K562 (cell line): ENCODE data around the gene SLC12A6. TPM values are rescaled to one million over a fixed set of nuclear protein-coding genes. Genes with fewer than 3 reads are reported as not detected.

Experiments
- ATAC-seq: fragments of 200-7000 bp; cut with Tn5 transposase; 3 replicates; pipeline ENCODE4 v1.9.1; 2020; ENCODE audit warnings: moderate library complexity
- BruUV-seq: library from RNA; stranded (reverse); fragments of 400-500 nt; replicated peaks from 2 replicates; lab custom pipeline; 2021; lab: Mats Ljungman, UMichigan
- CTCF ChIA-PET: fragments of 300-600 bp; formaldehyde crosslinking; extraction: SDS; loops from one replicate; lab custom pipeline; 2021; ENCODE audit warnings: low intra/inter-chr PET ratio; lab: Yijun Ruan, JAX
- POLR2A ChIA-PET: fragments of 300-600, 350-650 bp; sonication (Branson Sonifier 250); formaldehyde crosslinking; extraction: SDS; loops from one replicate; lab custom pipeline; 2021; ENCODE audit warnings: antibody characterized with exemption, inconsistent platforms; lab: Yijun Ruan, JAX
- DNase-seq, 4 experiments: peaks; one replicate each; pipeline versions ENCODE4 v3.0.0 to v3.0.0-alpha.2; 2011 to 2018; ENCODE audit warnings: low spot score in 3 of 4, mixed read lengths in 3 of 4; ENCODE audit errors: extremely low read depth in 1 of 4
- FAIRE-seq: peaks from 2 replicates; lab custom pipeline; 2011; peaks lifted over from hg19 to GRCh38; lab: Jason Lieb, UNC
- H2AFZ ChIP-seq: 2 replicates; pipeline ENCODE4 v1.6.0; 2011; ENCODE audit warnings: low read depth, low read length, control low read depth, inconsistent platforms
- H3K27ac ChIP-seq: fragments of 200-600 bp; 3 replicates; pipeline ENCODE4 v1.8.0; 2011; ENCODE audit warnings: low read depth, mild to moderate bottlenecking, control low read depth, inconsistent platforms, low read length, moderate library complexity, mixed read lengths; ENCODE audit errors: extremely low read depth
- H3K27me3 ChIP-seq, 2 experiments: fragments of 300-600 bp in 1 of 2; 2 replicates in 1 of 2; 3 replicates in 1 of 2; pipeline versions ENCODE4 v1.6.0 to v1.8.0; 2011; ENCODE audit warnings: inconsistent platforms in 2 of 2, low read length in 2 of 2, mild to moderate bottlenecking in 1 of 2, mixed read lengths in 1 of 2, moderate library complexity in 1 of 2; ENCODE audit not compliant: control insufficient read depth in 2 of 2, insufficient read depth in 2 of 2
- H3K36me3 ChIP-seq: fragments of 300-600 bp; 3 replicates; pipeline ENCODE4 v1.8.0; 2011; ENCODE audit warnings: mild to moderate bottlenecking, low read length, inconsistent platforms; ENCODE audit not compliant: control insufficient read depth, insufficient read depth
- H3K4me1 ChIP-seq, 2 experiments: fragments of 200-600 bp in 1 of 2; replicated peaks in 1 of 2; 2 replicates in 1 of 2; 3 replicates in 1 of 2; pipeline versions ENCODE4 v1.5.1 to v1.8.0; 2011; ENCODE audit warnings: inconsistent platforms in 2 of 2, low read length in 2 of 2, mild to moderate bottlenecking in 1 of 2, mixed read lengths in 1 of 2, moderate library complexity in 1 of 2; ENCODE audit not compliant: control insufficient read depth in 2 of 2, insufficient read depth in 2 of 2
- H3K4me2 ChIP-seq: 2 replicates; pipeline ENCODE4 v1.6.1; 2011; ENCODE audit warnings: low read length, control low read depth, inconsistent platforms, mixed read lengths; ENCODE audit not compliant: insufficient read depth
- H3K4me3 ChIP-seq: fragments of 200-600 bp; sonication (generic), shearing (Covaris generic); 2 replicates; pipeline ENCODE4 v1.5.1; 2016; ENCODE audit warnings: control low read depth, inconsistent platforms
- H3K79me2 ChIP-seq: fragments of 200-600 bp; 3 replicates; pipeline ENCODE4 v1.8.0; 2011; ENCODE audit warnings: low read length, inconsistent platforms; ENCODE audit not compliant: control insufficient read depth, insufficient read depth
- H3K9ac ChIP-seq, 2 experiments: 2 replicates each; pipeline versions ENCODE4 v1.6.0 to v1.6.1; 2011; ENCODE audit warnings: low read depth in 2 of 2, low read length in 2 of 2, control low read depth in 1 of 2, inconsistent platforms in 1 of 2, mild to moderate bottlenecking in 1 of 2, mixed read lengths in 1 of 2; ENCODE audit not compliant: insufficient read depth in 1 of 2
- H3K9me1 ChIP-seq: one replicate; pipeline ENCODE4 v1.6.0; 2011; ENCODE audit warnings: inconsistent platforms, mild to moderate bottlenecking, low read length, moderate library complexity; ENCODE audit not compliant: control insufficient read depth, insufficient read depth
- H3K9me3 ChIP-seq: replicated peaks from 2 replicates; pipeline ENCODE4 v1.5.1; 2011; ENCODE audit warnings: low read depth, low read length, inconsistent platforms; ENCODE audit not compliant: control insufficient read depth, insufficient read depth
- H4K20me1 ChIP-seq: replicated peaks from 2 replicates; pipeline ENCODE4 v1.6.1; 2011; ENCODE audit warnings: low read length, inconsistent platforms, mixed read lengths; ENCODE audit not compliant: control insufficient read depth, insufficient read depth
- BRD4 ChIP-seq: fragments of 200-600 bp; sonication (generic); IDR thresholded peaks from 2 replicates; pipeline ENCODE4 v1.6.1; 2017; ENCODE audit warnings: inconsistent platforms
- CEBPB ChIP-seq: fragments of 450-650 bp; IDR thresholded peaks from 2 replicates; pipeline ENCODE4 v1.6.1; 2016; ENCODE audit warnings: missing genetic modification characterization, missing compliant biosample characterization
- ELF2 ChIP-seq: fragments of 250-450 bp; sonication (Bioruptor Pico); IDR thresholded peaks from 2 replicates; pipeline ENCODE4 v1.5.0; 2021; ENCODE audit warnings: mild to moderate bottlenecking
- GABPB2 ChIP-seq: fragments of 250-450 bp; sonication (Bioruptor Pico); conservative IDR thresholded peaks from 2 replicates; pipeline ENCODE4 v1.5.1; 2021; ENCODE audit warnings: mild to moderate bottlenecking
- HNRNPL ChIP-seq: fragments of 200-400 bp; formaldehyde crosslinking; IDR thresholded peaks from 2 replicates; pipeline ENCODE4 v1.6.1; 2017; ENCODE audit warnings: low read depth, mild to moderate bottlenecking, low read length
- ILK ChIP-seq: fragments of 450-650 bp; IDR thresholded peaks from 2 replicates; pipeline ENCODE4 v1.6.1; 2016; ENCODE audit warnings: missing genetic modification characterization, low read depth, mild to moderate bottlenecking, missing compliant biosample characterization, moderate library complexity, borderline replicate concordance
- KLF1 ChIP-seq: fragments of 450-650 bp; IDR thresholded peaks from 2 replicates; pipeline ENCODE4 v1.6.1; 2016; ENCODE audit warnings: missing genetic modification characterization, missing compliant biosample characterization
- NFIC ChIP-seq: fragments of 450-650 bp; IDR thresholded peaks from 2 replicates; pipeline ENCODE4 v1.6.1; 2017; ENCODE audit warnings: mild to moderate bottlenecking, inconsistent platforms
- RNF2 ChIP-seq: sonication (generic); IDR thresholded peaks from 2 replicates; pipeline ENCODE4 v1.6.1; 2016
- SP2 ChIP-seq: IDR thresholded peaks from 2 replicates; pipeline ENCODE4 v1.6.1; 2011; ENCODE audit warnings: mild to moderate bottlenecking, low read depth, low read length, moderate library complexity; ENCODE audit not compliant: poor library complexity, severe bottlenecking; ENCODE audit errors: extremely low read depth
- ZC3H4 ChIP-seq: sonication (generic); formaldehyde crosslinking; IDR thresholded peaks from 2 replicates; pipeline ENCODE4 v1.9.0; 2021; ENCODE audit warnings: missing genetic modification reagents, borderline replicate concordance
- WGBS: fragments of 100-300 bp; shearing (Covaris generic); methylation state at CpG from one replicate; pipeline ENCODE4 v1.1.6; 2016; ENCODE audit warnings: low coverage, mixed read lengths; ENCODE audit not compliant: insufficient coverage; ENCODE audit errors: missing lambda C conversion rate; 5-methylcytosine and 5-hydroxymethylcytosine counted together
- in situ Hi-C: fragments of 300-500 bp; cut with MboI; formaldehyde crosslinking; loops from 4 replicates; pipeline ENCODE4 v1.15.0; 2018; ENCODE audit warnings: inconsistent platforms, mixed read lengths
- intact Hi-C: fragments of 100-400 bp; cut with micrococcal nuclease; formaldehyde crosslinking; loops from 2 replicates; pipeline ENCODE4 v1.14.2; 2022
- polyA plus RNA-seq, 8 experiments: library from polyadenylated mRNA; depleted of rRNA in 4 of 8; stranded (reverse) in 5 of 8; unstranded in 3 of 8; fragments of >200 nt; fragmentation: Nextera tagmentation in 2 of 8; fragmentation: Illumina TruSeq in 1 of 8; extraction: Ambion mirVana in 2 of 8; extraction: Trizol in 1 of 8; gene quantifications; 2 replicates each; pipeline versions ENCODE4 v1.2.1 to v1.2.3, GENCODE V29; 2011 to 2014; ENCODE audit warnings: inconsistent platforms in 1 of 8, missing spikeins in 1 of 8
- total RNA-seq, 7 experiments: library from RNA; depleted of rRNA in 6 of 7; stranded (reverse); fragments of >200 nt in 6 of 7; fragmentation: Illumina TruSeq in 2 of 7; extraction: Trizol in 2 of 7; gene quantifications; 2 replicates each; pipeline versions ENCODE4 v1.2.1 to v1.2.3, GENCODE V29; 2011 to 2021; ENCODE audit warnings: low replicate concordance in 1 of 7
- TF ChIP-seq, protein P1 (sequence below), 3 experiments: fragments of 200-800 bp in 1 of 3; sonication (Bioruptor generic) in 1 of 3; sonication (generic) in 1 of 3; formaldehyde crosslinking in 1 of 3; IDR thresholded peaks; 2 replicates each; pipeline versions ENCODE4 v1.6.1 to v1.8.0; 2016 to 2022; ENCODE audit warnings: mild to moderate bottlenecking in 2 of 3, missing compliant biosample characterization in 2 of 3, missing genetic modification characterization in 2 of 3, missing genetic modification reagents in 1 of 3
- TF ChIP-seq, protein P2 (sequence below): IDR thresholded peaks from 2 replicates; pipeline ENCODE4 v1.6.1; 2011; ENCODE audit warnings: borderline replicate concordance, low read depth, mild to moderate bottlenecking, moderate library complexity, low read length; ENCODE audit not compliant: insufficient read depth, poor library complexity, severe bottlenecking
- TF ChIP-seq, protein P3 (sequence below), 2 experiments: IDR thresholded peaks; 2 replicates each; pipeline ENCODE4 v1.6.1; 2012; ENCODE audit warnings: improper control_type of control experiment in 2 of 2, low read depth in 2 of 2, low read length in 2 of 2, borderline replicate concordance in 1 of 2

SLC12A6 gene
- total and polyA plus RNA-seq, 9 of the 15 experiments (the other 6 are each of a cell fraction or from before 2014, with no cell fraction given) = 1.4 to 16.4 (median 6.7) TPM

DNA sequence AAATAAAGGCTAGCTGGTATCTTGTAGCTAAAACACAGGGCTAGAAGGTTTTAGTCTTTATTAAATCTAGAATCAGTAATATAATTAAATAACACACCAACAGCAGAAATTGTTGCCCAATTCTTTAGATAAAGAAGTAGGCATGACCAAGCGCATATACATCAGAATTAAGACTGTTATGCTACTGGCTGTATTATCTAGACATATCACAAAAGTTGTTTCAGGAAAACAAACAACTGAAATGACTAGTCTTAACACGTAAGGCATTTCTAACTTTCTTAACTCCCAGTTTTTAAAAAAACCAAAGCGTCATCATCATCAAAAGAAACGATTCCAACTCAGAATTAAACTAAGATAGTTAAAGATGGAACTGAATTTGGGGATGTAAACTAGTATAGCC is 57.4 kb downstream of the SLC12A6 start (continued):
- TF ChIP-seq SP2 = no peak

DNA sequence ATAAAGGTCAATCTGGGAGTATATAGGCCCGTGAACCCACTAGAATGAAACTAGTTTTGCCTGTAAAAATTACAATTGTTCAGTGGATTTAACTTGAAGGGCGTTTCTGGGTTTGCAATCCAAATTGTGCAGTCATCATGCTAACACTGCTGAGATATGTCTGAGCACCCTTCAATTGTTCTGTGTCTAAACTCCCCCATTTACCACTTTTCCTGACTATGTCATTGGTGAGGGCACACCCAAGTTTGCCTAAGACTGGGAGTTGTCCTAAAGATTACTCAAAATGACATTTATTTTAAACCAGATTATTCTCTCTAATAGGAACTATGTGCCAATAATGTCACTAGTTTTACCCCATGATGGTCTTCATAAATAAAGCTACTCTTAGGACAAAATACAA is 58.2 kb downstream of the SLC12A6 start:
- no peaks in the 10 kb centered on the region for H3K9me1 ChIP-seq
- no peak overlapping the region for H3K27ac ChIP-seq
- ChIA-PET POLR2A (interaction anchor here (0.6 kb wide), 1 partner anchor 7 kb away, joined by 3 read pairs; no protein-coding TSS in a partner anchor), CTCF (no interaction called here)
- FAIRE-seq (no peak), DNase-seq (no peak), ATAC-seq (no peak)
- intact Hi-C loops (no loop called here), in situ Hi-C loops (no loop called here)
- whole genome bisulfite sequencing = 8% methylated on average over 2 of the region's 2 CpGs
- H2AFZ ChIP-seq = no peak overlapping the region
- H3K9ac ChIP-seq = no peak overlapping the region
- H3K4me1 ChIP-seq = no peaks in the 10 kb centered on the region; a peak in 1 of 5 replicates
- no peaks in the 10 kb centered on the region for H3K9me3 ChIP-seq
- no peaks in the 10 kb centered on the region for H3K79me2 ChIP-seq
- no peaks in the 10 kb centered on the region for H3K36me3 ChIP-seq
- H3K4me2 ChIP-seq = no peak overlapping the region
- no TSS peak for BruUV-seq
- no peaks in the 10 kb centered on the region for H4K20me1 ChIP-seq
- H3K4me3 ChIP-seq = no peak overlapping the region
- no peaks in the 10 kb centered on the region for H3K27me3 ChIP-seq
- no peak for TF ChIP-seq GABPB2 (CRISPR knock-in tag)
- TF ChIP-seq BRD4 = no peak
- TF ChIP-seq, protein P1, sequence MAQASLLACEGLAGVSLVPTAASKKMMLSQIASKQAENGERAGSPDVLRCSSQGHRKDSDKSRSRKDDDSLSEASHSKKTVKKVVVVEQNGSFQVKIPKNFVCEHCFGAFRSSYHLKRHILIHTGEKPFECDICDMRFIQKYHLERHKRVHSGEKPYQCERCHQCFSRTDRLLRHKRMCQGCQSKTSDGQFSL (CRISPR knock-in tag; IDR thresholded peaks at IDR 0.05) = no peak
- TF ChIP-seq, protein P1 (tag; IDR thresholded peaks at IDR 0.05) = no peak
- TF ChIP-seq ILK = no peak
- no peak for TF ChIP-seq KLF1 (tag)
- TF ChIP-seq HNRNPL = no peak
- no peak for TF ChIP-seq CEBPB (tag)
- no peak for TF ChIP-seq RNF2
- TF ChIP-seq, protein P2, sequence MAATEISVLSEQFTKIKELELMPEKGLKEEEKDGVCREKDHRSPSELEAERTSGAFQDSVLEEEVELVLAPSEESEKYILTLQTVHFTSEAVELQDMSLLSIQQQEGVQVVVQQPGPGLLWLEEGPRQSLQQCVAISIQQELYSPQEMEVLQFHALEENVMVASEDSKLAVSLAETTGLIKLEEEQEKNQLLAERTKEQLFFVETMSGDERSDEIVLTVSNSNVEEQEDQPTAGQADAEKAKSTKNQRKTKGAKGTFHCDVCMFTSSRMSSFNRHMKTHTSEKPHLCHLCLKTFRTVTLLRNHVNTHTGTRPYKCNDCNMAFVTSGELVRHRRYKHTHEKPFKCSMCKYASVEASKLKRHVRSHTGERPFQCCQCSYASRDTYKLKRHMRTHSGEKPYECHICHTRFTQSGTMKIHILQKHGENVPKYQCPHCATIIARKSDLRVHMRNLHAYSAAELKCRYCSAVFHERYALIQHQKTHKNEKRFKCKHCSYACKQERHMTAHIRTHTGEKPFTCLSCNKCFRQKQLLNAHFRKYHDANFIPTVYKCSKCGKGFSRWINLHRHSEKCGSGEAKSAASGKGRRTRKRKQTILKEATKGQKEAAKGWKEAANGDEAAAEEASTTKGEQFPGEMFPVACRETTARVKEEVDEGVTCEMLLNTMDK = no peak
- no peak for TF ChIP-seq NFIC
- no peak for TF ChIP-seq ELF2 (CRISPR knock-in tag)
- TF ChIP-seq ZC3H4 (CRISPR knock-in tag) = no peak
- TF ChIP-seq, protein P3, sequence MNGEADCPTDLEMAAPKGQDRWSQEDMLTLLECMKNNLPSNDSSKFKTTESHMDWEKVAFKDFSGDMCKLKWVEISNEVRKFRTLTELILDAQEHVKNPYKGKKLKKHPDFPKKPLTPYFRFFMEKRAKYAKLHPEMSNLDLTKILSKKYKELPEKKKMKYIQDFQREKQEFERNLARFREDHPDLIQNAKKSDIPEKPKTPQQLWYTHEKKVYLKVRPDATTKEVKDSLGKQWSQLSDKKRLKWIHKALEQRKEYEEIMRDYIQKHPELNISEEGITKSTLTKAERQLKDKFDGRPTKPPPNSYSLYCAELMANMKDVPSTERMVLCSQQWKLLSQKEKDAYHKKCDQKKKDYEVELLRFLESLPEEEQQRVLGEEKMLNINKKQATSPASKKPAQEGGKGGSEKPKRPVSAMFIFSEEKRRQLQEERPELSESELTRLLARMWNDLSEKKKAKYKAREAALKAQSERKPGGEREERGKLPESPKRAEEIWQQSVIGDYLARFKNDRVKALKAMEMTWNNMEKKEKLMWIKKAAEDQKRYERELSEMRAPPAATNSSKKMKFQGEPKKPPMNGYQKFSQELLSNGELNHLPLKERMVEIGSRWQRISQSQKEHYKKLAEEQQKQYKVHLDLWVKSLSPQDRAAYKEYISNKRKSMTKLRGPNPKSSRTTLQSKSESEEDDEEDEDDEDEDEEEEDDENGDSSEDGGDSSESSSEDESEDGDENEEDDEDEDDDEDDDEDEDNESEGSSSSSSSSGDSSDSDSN (IDR thresholded peaks at IDR 0.05; ENCODE audit: borderline replicate concordance in 1 of 2, low read depth in 2 of 2, low read length in 2 of 2) = no peak
